Measurements from ENCODE around the gene DAGLA.

DNA sequence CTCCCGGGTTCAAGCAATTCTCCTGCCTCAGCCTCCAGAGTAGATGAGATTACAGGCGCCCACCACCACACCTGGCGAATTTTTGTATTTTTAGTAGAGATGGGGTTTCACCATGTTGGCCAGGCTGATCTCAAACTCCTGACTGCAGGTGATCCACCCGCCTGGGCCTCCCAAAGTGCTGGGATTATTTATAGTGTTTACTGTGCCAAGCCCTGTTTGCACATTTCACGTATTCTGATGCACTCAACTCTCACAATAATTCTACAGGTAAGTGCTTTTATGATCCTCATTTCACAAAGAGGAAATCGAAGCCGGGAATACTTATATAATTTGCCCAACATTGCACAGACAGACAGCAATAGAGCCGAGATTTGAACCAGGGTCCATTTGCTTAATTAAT is 38.0 kb upstream of the DAGLA start:
- TF ChIP-seq, protein P1, sequence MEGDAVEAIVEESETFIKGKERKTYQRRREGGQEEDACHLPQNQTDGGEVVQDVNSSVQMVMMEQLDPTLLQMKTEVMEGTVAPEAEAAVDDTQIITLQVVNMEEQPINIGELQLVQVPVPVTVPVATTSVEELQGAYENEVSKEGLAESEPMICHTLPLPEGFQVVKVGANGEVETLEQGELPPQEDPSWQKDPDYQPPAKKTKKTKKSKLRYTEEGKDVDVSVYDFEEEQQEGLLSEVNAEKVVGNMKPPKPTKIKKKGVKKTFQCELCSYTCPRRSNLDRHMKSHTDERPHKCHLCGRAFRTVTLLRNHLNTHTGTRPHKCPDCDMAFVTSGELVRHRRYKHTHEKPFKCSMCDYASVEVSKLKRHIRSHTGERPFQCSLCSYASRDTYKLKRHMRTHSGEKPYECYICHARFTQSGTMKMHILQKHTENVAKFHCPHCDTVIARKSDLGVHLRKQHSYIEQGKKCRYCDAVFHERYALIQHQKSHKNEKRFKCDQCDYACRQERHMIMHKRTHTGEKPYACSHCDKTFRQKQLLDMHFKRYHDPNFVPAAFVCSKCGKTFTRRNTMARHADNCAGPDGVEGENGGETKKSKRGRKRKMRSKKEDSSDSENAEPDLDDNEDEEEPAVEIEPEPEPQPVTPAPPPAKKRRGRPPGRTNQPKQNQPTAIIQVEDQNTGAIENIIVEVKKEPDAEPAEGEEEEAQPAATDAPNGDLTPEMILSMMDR (IDR thresholded peaks at IDR 0.05), result no peak
- TF ChIP-seq POLR2A (IDR thresholded peaks at IDR 0.05), result no peak
